ENCODE results near the gene DIO3. TPM values are rescaled to one million over a fixed set of nuclear protein-coding genes. Genes with fewer than 3 reads are reported as not detected.

DIO3 gene
- total and polyA plus RNA-seq, 8 donors, result 0.29 to 3.4 (median 1.5) TPM; not detected in 2

DNA sequence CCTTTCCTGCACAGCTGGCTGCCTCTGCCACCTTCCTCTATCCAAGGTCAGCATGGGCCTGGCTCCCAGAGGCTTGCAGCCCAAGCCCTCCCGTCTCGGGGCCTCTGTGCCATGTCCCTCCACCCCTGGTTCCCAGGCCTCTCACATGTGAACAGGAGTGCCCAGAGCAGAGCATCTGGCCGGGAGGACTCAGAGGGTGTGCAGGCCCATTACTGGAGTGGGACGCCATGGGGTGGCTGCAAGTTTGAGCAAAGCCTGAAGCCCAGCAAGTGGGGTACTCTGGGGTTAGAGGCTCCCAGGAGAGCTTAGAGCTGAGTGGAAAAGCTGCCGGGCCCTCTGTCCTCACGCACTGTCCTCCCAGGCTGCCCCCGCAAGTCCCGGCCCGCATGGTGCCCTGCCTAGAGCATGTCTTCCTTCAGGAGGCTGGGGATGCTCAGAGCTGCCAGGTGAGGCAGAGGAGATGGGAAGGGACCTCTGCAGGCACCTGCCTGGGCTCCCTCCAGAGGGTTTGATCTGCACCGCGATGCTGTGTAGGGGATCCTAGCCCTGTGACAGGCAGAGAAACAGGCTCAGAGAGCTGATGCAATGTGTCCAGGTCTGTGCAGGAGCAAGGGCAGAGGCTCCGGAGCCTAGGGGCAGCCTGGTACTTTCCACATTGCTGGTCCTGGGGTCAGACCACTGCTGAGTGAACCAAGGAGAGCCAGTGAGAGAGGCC is 39.8 kb downstream of the DIO3 start:
- peaks cover 0 to 41% (median 0%) of the 10 kb centered on the region in 3 donors for H3K27me3 ChIP-seq
- no peak overlapping the region for H3K27ac ChIP-seq
- intact Hi-C loops (cut with DNase I; ENCODE audit: low total_unique reads), result no loop called here
- no peak overlapping the region for H3K4me3 ChIP-seq
- H3K4me1 ChIP-seq, result no peaks in the 10 kb centered on the region
- TF ChIP-seq POLR2A (IDR thresholded peaks at IDR 0.05) (no peak), EP300 (IDR thresholded peaks at IDR 0.05) (no peak), POLR2AphosphoS5 (IDR thresholded peaks at IDR 0.05) (no peak)
- TF ChIP-seq, protein P1, sequence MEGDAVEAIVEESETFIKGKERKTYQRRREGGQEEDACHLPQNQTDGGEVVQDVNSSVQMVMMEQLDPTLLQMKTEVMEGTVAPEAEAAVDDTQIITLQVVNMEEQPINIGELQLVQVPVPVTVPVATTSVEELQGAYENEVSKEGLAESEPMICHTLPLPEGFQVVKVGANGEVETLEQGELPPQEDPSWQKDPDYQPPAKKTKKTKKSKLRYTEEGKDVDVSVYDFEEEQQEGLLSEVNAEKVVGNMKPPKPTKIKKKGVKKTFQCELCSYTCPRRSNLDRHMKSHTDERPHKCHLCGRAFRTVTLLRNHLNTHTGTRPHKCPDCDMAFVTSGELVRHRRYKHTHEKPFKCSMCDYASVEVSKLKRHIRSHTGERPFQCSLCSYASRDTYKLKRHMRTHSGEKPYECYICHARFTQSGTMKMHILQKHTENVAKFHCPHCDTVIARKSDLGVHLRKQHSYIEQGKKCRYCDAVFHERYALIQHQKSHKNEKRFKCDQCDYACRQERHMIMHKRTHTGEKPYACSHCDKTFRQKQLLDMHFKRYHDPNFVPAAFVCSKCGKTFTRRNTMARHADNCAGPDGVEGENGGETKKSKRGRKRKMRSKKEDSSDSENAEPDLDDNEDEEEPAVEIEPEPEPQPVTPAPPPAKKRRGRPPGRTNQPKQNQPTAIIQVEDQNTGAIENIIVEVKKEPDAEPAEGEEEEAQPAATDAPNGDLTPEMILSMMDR (IDR thresholded peaks at IDR 0.05), result no peak
- H3K9me3 ChIP-seq, result peaks cover 0 to 17% (median under 1%) of the 10 kb centered on the region in 4 donors
- H3K36me3 ChIP-seq, result no peaks in the 10 kb centered on the region
- DNase-seq, result no peak
- 85 to 94% (median 92%) methylated on average over 5 to 12 of the region's 12 CpGs; no CpG with 5 or more reads in 1 of the 5 donors for WGBS, 5 donors

DNA sequence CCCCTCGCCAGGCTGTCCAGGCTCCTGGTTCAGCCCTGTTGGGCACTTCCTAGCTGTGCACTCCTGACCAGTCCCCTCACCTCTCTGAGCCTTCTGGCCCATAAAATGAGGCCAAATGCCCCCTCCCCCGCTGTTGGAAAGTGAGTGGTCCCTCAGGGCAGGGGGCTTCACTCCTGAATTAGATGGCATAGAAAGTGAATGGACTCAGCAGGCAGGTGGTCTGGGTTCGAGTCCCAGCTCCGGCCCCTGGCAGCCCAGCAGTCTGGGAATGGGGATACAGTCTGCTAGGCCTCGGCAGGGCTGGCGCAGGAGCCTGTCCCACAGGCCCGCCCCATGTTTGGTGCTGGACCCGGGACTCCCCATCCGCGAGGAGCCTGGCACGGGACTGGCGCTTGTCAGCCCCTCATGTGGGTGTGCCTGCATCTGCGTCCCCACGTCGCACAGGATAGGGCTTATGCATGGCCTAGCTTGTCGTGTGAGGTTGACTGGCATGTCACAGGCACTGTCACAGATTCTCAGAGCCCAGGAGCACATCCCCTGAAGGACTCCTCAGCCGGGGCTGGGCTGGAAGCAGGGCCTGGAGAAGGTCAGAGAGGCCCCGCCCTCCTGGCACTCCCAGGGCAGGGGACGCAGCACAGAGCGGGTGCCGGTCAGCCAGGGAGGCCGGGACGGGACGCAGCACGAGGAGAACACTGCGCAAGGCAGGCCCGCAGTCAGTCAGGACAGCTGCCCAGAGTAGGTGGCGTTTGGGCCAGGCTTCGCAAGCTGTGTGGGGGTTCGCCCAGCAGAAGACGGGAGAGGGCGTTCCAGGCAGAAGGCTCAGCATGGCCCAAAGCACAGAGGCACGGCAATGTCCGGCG is 40.5 kb downstream of the DIO3 start:
- Histone ChIP-seq H3K4me3 (no peak overlapping the region), H3K27ac (no peak overlapping the region), H3K27me3 (peaks cover 0 to 47% (median 0%) of the 10 kb centered on the region in 3 donors), H3K36me3 (no peaks in the 10 kb centered on the region), H3K4me1 (no peaks in the 10 kb centered on the region), H3K9me3 (peaks cover 0 to 17% (median 0%) of the 10 kb centered on the region in 4 donors)
- TF ChIP-seq, protein P1 (IDR thresholded peaks at IDR 0.05), result no peak
- TF ChIP-seq POLR2AphosphoS5 (IDR thresholded peaks at IDR 0.05) (no peak), EP300 (IDR thresholded peaks at IDR 0.05) (no peak), POLR2A (IDR thresholded peaks at IDR 0.05) (no peak)
- intact Hi-C loops (cut with DNase I; ENCODE audit: low total_unique reads), result no loop called here
- 67 to 88% (median 87%) methylated on average over 6 to 35 of the region's 35 CpGs for WGBS, 5 donors
- DNase-seq, result peak; percentile 1 to 24

DNA sequence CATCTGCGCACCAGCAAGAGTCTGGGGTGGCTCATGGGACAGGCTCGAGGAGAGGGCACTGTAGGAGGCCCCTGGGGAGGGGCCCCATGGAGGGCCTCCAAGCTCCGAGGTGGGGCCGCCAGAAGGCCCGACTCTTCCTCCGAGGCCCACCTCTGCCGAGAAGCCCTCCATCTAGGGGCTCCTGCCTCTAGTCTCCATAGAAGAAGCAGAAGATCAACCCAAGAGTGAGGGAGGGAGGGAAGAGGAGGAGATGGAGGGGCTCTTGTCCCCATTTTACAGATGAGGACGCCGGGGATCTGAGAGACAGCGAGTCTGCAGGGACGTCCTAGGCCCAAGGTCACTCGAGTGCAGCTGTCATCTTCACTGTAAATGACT is 41.2 kb downstream of the DIO3 start:
- no peak for DNase-seq
- no peaks in the 10 kb centered on the region for H3K4me1 ChIP-seq
- intact Hi-C loops (cut with DNase I; ENCODE audit: low total_unique reads), result no loop called here
- TF ChIP-seq POLR2AphosphoS5 (IDR thresholded peaks at IDR 0.05) (no peak), EP300 (IDR thresholded peaks at IDR 0.05) (no peak), POLR2A (IDR thresholded peaks at IDR 0.05) (no peak)
- TF ChIP-seq, protein P1 (IDR thresholded peaks at IDR 0.05), result no peak
- no peak overlapping the region for H3K4me3 ChIP-seq
- WGBS, 5 donors, result 82 to 92% (median 90%) methylated on average over 10 to 12 of the region's 12 CpGs
- H3K27me3 ChIP-seq, result peaks cover 0 to 50% (median 0%) of the 10 kb centered on the region in 3 donors
- H3K36me3 ChIP-seq, result no peaks in the 10 kb centered on the region
- H3K27ac ChIP-seq, result no peak overlapping the region
- H3K9me3 ChIP-seq, result peaks cover 0 to 17% (median 0%) of the 10 kb centered on the region in 4 donors

DNA sequence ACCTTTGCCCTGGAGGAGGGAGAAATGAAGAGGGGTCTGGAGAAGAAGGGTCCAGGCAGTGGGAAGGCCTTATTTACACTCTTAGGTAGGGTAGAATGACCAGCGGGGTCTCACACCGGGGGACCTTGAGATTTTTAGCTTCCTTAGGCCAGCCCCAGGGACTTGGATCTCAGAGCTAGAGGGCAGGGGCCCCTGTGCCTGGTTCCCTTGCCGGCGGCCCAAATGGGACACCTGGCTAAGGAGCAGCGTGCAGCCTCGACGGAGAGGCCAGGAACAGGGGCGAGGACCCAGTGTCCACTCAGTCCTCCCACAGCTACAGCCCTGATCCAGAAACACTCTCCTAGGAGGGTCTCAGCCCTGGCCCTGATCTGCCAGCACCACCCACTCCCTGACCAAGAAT is 41.8 kb downstream of the DIO3 start:
- TF ChIP-seq POLR2AphosphoS5 (IDR thresholded peaks at IDR 0.05), result no peak
- no peak for TF ChIP-seq EP300 (IDR thresholded peaks at IDR 0.05)
- TF ChIP-seq, protein P1 (IDR thresholded peaks at IDR 0.05), result no peak
- no peak for TF ChIP-seq POLR2A (IDR thresholded peaks at IDR 0.05)
- H3K4me3 ChIP-seq, result no peak overlapping the region
- peak in 1 of 2 donors; percentile 0 for DNase-seq
- H3K27ac ChIP-seq, result no peak overlapping the region
- H3K9me3 ChIP-seq, result peaks cover 0 to 17% (median 0%) of the 10 kb centered on the region in 4 donors
- H3K36me3 ChIP-seq, result no peaks in the 10 kb centered on the region
- no peaks in the 10 kb centered on the region for H3K4me1 ChIP-seq
- peaks cover 0 to 57% (median 0%) of the 10 kb centered on the region in 3 donors for H3K27me3 ChIP-seq
- WGBS, 5 donors, result 83 to 90% (median 90%) methylated on average over 7 to 8 of the region's 8 CpGs
- intact Hi-C loops (cut with DNase I; ENCODE audit: low total_unique reads), result no loop called here
